ENCODE data around the gene PXK. TPM values are rescaled to one million over a fixed set of nuclear protein-coding genes. Genes with fewer than 3 reads are reported as not detected.
"Not testable (repeated sequence)": the region's sequence is repeated elsewhere in the genome, so short reads cannot be mapped to it uniquely, and the experiment has no call there.

Gene PXK
- total RNA-seq, 1 donor from 2014 or later, result 13.3 TPM

GRCh38 chr3:58433400-58434167 lies 100.9 kb downstream of the PXK start, which contains the start of gene PDHB:
PDHB (minus strand) TSS chr3:58433832; CDS start chr3:58433809, 23 bp downstream.
- DNase-seq (ENCODE audit: missing footprints), result peak; percentile 96
- ATAC-seq, result peak; percentile 98
- intact Hi-C loops (cut with DNase I), result loop anchor here (2.0 kb wide), 1 partner anchor 59 kb away; the partner anchor contains the start of gene KCTD6

- no peak for DNase-seq (ENCODE audit: missing footprints)
- ATAC-seq, result no peak
- intact Hi-C loops (cut with DNase I), result no loop called here
Observed at GRCh38 chr3:58434168-58434504, 101.4 kb downstream of the PXK start.

- ATAC-seq (no peak), DNase-seq (ENCODE audit: missing footprints) (no peak)
- intact Hi-C loops (cut with DNase I), result no loop called here
Observed at GRCh38 chr3:58434511-58434910, 101.8 kb downstream of the PXK start.

- ATAC-seq (no peak), DNase-seq (ENCODE audit: missing footprints) (no peak)
- intact Hi-C loops (cut with DNase I), result no loop called here
Observed at GRCh38 chr3:58434990-58435389, 102.3 kb downstream of the PXK start.

GRCh38 chr3:58437276-58437675 lies 104.6 kb downstream of the PXK start:
- DNase-seq (ENCODE audit: missing footprints); ATAC-seq; intact Hi-C loops (cut with DNase I): not testable (repeated sequence)

- ATAC-seq; DNase-seq (ENCODE audit: missing footprints); intact Hi-C loops (cut with DNase I): not testable (repeated sequence)
Observed at GRCh38 chr3:58440996-58441355, 108.3 kb downstream of the PXK start.

GRCh38 chr3:58441514-58442450 lies 109.1 kb downstream of the PXK start:
- ATAC-seq (no peak), DNase-seq (ENCODE audit: missing footprints) (no peak)
- intact Hi-C loops (cut with DNase I), result no loop called here

- no peak for DNase-seq (ENCODE audit: missing footprints)
- intact Hi-C loops (cut with DNase I), result no loop called here
- no peak for ATAC-seq
Observed at GRCh38 chr3:58452176-58452575, 119.5 kb downstream of the PXK start.

- DNase-seq (ENCODE audit: missing footprints) (no peak), ATAC-seq (no peak)
- intact Hi-C loops (cut with DNase I), result no loop called here
Observed at GRCh38 chr3:58459160-58459559, 126.5 kb downstream of the PXK start.

- intact Hi-C loops (cut with DNase I), result loop anchor here (2.0 kb wide), 2 partner anchors 28 to 70 kb away; no protein-coding TSS in a partner anchor
- no peak for DNase-seq (ENCODE audit: missing footprints)
- no peak for ATAC-seq
Observed at GRCh38 chr3:58462829-58463180, 130.1 kb downstream of the PXK start.

- intact Hi-C loops (cut with DNase I), result loop anchor here (2.0 kb wide), 2 partner anchors 27 to 69 kb away; no protein-coding TSS in a partner anchor
- DNase-seq (ENCODE audit: missing footprints) (peak; percentile 79), ATAC-seq (peak; percentile 90)
Observed at GRCh38 chr3:58463181-58463941, 130.7 kb downstream of the PXK start.

- no peak for ATAC-seq
- intact Hi-C loops (cut with DNase I), result loop anchor here (2.0 kb wide), 2 partner anchors 27 to 69 kb away; no protein-coding TSS in a partner anchor
- DNase-seq (ENCODE audit: missing footprints), result no peak
Observed at GRCh38 chr3:58463942-58464271, 131.2 kb downstream of the PXK start.

- intact Hi-C loops (cut with DNase I), result no loop called here
- no peak for ATAC-seq
- DNase-seq (ENCODE audit: missing footprints), result no peak
Observed at GRCh38 chr3:58464866-58465265, 132.2 kb downstream of the PXK start.

- intact Hi-C loops (cut with DNase I), result no loop called here
- DNase-seq (ENCODE audit: missing footprints), result no peak
- no peak for ATAC-seq
Observed at GRCh38 chr3:58466899-58467563, 134.3 kb downstream of the PXK start.

- intact Hi-C loops (cut with DNase I), result no loop called here
- ATAC-seq, result no peak
- DNase-seq (ENCODE audit: missing footprints), result no peak
Observed at GRCh38 chr3:58469096-58469495, 136.4 kb downstream of the PXK start.

- ATAC-seq (no peak), DNase-seq (ENCODE audit: missing footprints) (no peak)
- intact Hi-C loops (cut with DNase I), result no loop called here
Observed at GRCh38 chr3:58470363-58471024, 137.8 kb downstream of the PXK start.

- DNase-seq (ENCODE audit: missing footprints), result no peak
- intact Hi-C loops (cut with DNase I), result no loop called here
- ATAC-seq, result peak; percentile 40
Observed at GRCh38 chr3:58471025-58471887, 138.6 kb downstream of the PXK start.
